ENCODE data around the gene KCNK7.

GRCh38 chr11:65636108-65637031, 40.8 kb upstream of the KCNK7 start:
- TF ChIP-seq POLR2A (IDR thresholded peaks at IDR 0.05) = no peak
- no peak for TF ChIP-seq CTCF (IDR thresholded peaks at IDR 0.05)
- no peak for TF ChIP-seq POLR2AphosphoS5 (IDR thresholded peaks at IDR 0.05)
- no peak for TF ChIP-seq EP300 (IDR thresholded peaks at IDR 0.05)
